HUDEP-2 (cell line): ENCODE results near the gene GRK5.
A peak's percentile ranks its signal among the peaks of the same experiment; 100 is the strongest.

Experiments used
- DNase-seq, 76 experiments: peaks; one replicate each; lab custom pipeline; 2025; ENCODE audit not compliant: unreplicated experiment in 76 of 76; lab: John Stamatoyannopoulos, UW

The GRK5 gene

DNA sequence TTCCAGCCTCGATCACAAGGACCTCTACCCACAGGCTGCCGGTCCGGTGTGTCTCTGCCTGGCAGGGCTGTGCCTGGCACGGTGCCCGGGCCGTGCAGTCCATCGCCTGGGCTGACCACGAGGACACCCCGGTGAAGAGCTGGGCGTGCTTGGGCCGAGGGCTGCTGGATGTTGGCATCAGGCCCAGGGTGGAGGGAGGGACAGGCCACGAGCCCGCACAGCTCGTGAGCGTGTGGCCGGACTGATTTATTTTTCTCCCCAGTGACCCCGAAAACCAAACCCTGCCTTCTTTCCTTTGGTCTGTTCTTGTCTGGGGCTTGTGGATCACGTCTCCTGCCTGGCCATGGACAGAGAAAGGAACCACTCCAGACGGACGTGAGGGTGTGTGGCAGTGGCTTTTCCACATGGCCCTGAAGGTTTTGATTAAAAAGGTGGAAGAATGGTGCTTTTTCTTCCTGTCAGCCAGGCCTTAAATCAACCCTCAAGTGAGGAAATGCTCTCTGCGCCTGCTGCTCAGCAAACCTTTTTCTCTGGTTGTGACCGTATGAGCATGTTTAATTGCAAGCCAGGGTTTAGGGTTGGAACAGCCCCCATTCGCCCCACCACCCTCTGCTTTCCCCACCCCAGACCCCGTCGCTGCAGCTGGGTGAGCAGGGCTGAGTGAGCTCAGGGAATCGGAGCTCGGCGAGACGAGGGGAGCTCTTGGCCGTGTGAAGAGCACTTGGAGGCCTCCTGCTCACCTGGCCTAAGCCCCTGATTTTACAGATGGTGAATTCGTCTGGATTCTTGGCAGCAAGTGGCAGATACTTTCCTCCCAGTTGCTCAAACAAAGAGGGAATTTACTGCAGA is 205.1 kb downstream of the GRK5 start:
- DNase-seq: no peak

DNA sequence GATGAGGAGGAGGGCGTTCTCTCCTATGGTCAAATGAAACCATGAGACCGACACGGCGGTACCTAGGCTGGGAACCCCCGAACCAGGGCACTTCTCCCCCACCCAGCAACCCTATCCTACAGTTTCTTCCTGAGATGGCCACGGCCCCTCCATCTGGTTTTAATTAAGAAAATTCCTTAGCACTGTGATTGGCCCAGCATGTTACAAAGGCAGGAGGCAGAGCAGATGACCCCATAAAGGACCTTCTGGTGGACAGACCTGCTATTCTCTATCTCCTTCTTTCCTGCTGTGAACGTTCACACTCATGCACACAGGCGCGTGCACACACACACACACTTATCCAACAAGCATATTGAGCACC is 205.7 kb downstream of the GRK5 start:
- no peak for DNase-seq

DNA sequence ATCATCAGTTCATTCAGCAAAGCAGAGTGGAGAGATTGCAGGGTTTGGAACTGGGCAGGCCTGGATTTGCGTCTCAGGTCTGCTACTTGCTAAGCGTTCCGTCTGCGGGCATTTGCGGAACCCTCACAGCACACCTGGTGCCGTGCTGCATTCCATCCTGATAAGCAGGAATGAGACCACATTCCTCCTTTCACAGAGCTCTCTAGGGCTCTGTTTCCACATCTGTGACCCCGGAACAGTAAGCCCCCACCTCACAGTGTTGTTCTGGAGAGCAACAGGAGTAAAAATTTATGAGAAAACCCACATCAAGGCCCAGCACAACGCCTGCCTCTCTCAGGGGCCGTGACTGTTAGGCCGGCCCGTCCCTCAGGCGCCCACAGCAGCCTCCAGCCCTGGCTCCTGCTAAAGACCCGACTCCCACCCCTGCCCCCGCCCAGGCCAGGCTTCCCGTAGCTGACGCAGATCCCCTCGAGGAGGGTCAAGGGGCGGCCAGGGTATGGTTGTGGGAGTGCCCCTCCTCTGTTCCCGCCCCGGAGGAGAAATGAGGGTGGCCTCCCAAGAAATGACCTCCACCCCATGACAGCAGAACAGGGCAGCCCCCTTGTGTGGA is 206.2 kb downstream of the GRK5 start:
- DNase-seq: no peak

DNA sequence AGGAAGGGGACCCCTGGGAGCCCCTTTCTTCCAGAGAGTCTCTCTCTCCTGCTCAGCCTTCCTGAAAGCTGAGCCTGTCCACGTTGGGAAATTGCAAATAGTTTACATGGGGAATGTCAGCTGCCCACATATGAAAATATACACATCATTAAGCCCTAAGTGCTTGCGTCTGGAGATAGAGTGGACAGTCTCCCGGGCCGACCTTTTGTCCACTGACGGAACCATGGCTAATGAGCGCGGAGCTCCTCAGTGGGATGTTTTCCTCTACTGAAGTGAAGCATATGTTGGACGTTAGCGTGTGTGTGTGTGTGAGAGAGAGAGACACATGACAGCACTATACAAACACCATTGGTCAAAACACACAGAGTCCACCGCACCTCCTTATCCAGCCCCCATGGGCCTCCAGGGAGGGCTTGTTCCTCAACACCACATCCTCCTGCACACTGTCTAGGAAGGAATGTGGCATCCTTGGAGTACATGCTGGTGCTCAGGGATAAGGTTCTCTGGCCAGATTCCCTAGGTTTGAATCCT is 206.8 kb downstream of the GRK5 start:
- no peak for DNase-seq

DNA sequence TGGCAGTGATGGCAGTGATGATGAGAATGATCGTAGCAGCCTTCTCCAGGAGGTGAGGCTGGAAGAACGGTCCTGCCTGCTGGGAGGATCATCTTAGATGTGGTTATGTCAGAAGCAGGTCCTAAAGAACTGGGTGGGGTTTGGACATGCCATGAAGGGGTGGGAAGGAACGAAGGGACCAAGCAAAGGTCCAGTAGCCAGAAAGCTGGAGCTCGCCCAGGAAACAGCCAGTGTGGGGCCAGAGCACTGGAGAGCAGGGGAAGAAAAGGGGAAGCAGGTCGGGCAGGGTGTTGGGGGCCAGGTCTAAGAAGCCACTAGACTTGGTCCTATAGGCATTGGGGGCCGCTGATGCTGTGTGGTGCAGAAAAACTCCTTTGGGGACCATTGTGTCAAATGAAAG is 207.8 kb downstream of the GRK5 start:
- DNase-seq: no peak

DNA sequence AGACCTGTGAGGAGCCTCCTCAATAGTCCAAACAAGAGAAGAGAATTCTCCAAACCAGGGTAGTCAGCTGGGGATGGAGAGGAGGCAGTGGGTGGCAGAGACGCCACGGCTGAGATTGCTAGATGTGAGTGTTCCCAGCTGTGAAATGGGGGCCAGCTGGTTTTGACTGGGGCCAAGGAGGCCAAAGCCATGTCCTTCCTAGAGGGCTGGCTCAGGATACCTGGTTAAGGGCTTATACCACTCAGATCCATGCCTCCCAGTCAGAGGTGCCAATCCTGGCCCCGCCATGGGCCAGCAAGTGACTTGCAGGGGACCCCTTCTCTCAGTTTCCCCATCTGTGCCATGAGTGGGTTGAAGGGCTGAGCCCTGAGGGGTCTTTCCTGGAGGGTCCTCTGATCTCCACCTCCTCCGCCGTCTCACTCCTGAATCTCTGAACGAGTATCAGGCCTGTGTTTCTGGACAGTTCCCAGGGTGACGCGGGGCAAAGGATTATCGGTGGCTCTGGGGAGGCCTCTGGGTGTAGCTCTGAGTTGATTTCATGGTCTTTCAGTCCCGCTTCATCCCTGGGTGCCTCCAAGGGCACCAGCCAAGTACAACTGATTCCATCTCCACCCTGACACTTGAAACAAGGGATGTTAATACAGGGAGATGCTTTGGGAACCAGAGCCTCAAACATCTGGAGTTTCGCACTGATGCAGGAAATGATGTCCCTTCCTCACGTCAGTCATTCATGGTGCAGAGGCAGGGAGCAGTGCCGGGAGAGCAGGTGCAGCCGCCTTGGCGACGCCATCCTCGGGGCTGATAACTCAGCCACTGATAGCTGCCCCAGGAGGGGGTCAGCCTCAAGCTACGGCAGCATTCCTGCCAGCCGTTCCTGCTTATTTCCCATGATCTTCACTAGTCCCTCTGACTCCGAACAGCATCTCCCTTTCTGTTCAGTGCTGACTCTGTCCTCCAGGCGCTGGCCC is 208.4 kb downstream of the GRK5 start:
- no peak for DNase-seq

DNA sequence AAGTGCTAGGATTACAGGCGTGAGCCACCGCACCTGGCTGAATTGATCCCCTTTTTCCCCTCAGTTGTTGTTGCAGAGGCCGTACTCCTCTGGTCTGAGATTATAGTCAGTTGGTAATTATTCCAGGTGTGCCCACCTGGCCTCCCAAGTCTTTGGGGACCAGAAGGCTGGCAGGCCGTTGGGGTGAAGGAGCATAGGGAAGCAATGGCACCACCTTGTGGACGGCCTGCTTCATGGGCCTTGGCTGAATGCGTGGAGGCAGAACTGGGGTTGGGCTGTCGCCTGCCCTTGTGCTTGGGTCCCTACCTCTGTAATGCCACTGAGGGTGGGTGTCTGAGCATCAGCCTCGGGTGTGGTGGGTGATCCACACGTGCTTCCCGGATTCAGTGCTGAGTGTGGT is 209.5 kb downstream of the GRK5 start:
- DNase-seq: peak in 45 of 76 experiments; percentile 1 to 53 (median 23)

DNA sequence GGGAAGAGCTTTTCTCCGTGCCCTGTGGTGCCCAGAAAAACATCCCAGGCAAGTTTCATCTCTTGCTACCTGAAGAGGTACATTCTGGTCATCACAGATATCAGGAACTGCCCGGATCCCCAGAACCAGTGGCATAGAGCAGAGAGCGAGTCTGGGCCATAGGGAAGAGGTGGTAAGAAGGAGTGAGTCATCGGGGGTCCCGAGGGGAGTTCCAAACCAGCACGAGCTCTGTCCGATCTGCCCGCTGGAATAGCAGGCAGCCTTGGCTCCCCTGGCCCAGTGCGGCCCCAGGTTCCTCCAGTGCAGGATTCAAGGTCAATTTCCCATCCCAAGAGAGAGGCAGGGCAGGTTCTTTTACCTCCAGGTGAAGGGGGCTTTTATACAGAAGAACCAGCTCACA is 210.5 kb downstream of the GRK5 start:
- no peak for DNase-seq

DNA sequence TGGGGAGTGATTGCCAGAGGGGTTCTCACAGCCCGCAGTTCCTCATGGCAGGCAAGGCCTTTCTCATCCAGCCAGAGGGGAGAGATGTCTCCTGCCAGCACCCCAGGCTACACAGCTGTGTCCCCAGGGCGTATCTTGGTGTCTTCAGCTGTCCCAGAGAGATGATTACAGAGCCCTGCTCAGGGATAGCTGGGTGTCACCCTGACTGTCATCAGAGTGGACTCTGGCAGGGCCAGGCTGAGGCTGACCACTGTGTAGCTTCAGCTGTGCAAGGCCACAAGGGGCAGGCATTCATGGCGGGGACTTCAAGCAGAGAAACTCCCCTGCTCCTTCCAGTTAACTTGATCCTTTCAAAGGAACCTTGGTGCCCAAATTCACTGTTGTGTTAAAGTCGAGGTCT is 211.0 kb downstream of the GRK5 start:
- DNase-seq: peak in 1 of 76 experiments; percentile 8

DNA sequence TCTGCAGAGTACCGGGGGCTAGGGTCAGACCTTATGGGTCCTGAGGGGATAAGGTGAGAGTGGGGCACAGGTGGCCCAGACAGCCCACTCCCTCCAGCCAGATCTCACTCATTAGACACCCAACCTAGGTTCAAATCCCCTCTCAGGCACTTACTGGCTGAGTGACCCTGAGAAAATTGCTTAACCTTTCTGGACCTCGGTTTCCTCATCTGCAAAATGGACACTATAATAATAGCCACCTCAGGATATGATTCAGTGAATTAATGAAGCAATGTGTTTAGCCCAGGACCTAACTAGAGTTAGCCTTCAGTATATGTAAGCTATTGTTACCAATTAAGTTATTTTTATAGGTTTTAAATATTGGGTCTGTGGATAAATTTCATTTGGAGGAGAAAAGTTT is 212.6 kb downstream of the GRK5 start:
- no peak for DNase-seq

DNA sequence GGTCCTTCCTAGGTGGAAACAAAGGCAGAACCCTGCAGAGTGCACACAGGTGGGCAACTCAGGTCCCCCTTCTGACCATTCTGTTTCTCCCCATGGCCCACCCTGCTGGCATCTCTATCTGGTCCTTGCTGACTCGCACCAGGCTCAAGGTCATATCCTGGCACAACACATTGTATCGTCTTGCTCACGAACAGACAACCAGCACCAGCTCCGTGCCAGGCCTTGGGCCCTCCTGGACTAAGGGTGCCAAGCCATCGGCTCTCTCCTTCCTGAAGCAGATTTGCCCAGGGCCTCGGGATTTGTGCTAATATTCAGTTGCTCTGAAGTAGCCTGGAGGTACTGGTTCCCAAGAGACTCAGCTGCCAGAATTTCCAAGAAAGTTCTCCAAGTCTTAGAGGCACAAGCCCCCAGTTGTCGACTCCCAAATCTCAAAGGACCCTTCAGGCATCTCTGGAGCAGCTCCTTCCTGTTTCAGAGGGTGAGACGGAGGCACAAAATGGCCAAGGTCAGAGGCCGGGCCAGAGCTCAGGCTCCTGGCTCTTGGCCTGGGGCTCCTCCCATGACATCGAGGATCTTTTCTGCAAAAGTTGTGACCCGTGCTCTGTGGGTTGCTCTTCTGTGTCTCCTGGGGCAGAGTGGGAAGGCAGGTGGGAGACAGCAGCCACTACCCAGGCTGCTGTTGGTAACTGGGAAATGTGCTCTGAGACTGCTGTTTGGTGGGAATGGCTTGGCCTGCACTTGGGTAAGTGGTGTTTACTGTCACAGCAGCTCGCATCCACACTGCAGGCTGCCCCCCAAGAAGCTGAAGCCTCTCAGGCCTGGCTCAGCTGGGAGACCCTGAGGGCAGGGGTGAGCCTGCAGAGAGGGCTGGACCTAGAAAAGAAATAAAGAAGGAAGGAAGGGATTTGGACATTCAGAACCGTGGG is 213.8 kb downstream of the GRK5 start:
- no peak for DNase-seq

DNA sequence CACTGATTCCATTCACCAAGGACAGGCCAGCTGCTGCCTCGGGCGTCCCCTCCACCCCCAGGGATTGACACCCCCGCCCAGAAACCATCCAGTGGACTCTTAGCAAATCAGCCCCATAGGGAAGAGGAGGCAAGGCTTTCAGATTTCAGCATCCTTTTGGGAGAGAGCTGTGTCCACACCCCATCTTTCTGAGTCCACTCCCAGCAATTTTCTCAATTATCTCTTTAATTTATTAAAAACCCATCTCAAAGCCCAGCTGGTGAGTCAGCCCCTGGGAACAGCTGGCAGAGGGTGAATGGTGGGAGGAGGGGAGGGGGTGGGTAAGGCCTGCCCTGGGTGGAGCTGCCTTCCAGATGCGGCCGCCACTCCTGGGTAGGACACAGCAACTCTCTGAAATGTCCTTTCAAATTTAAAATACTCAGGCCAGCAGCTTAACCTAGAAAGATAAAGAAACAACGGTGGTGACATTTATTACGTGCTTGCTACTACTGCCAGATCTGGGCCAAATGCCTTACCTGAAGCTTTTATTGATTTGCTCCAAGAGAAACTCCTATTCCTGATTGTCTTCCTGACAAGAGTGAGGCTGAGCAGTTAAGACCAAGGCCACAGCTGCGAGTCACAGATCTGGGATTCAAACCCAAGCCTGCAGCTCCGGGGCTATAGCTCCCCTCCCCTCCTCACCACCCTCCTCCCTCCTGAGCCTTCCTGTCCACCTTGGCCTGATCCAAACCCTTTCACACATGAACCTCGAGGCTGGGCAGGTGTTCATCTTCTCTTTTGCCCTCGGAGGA is 214.7 kb downstream of the GRK5 start:
- DNase-seq: no peak

DNA sequence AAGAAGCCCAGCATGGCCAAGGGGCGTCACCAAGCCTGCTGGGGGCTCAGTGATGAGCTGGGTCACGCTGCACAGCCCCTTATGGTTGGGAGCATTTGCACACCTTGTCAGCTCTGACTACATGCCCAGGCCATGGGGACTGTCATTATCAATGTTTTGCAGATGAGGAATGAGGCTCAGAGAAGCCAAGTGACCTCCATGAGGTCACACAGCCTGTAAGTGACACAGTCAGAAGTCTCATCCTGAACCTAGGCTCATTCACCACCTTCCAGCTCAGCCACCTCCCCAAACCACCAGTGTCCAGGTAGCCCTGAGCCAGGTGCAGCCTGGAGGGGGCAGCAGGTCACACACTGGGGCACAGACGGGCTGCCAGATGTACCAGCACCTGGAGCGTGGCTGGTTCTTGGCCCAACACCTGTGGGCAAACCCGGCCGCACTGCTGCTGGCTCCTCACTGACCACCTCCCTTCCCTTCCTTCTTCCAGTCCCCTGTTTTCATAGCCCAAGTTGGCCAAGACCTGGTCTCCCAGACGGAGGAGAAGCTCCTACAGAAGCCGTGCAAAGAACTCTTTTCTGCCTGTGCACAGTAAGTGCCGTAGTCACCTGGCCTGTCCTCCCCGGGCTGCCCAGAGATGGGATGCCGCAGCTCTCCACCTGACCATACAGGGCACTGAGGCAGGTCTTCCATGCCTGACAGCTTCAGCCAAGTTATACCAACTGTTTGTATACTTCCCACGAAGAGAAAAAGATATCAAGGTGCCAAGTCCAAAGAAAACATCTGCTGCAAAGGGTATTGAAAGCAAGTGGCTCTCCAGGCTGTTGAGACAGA is 215.5 kb downstream of the GRK5 start:
- no peak for DNase-seq

DNA sequence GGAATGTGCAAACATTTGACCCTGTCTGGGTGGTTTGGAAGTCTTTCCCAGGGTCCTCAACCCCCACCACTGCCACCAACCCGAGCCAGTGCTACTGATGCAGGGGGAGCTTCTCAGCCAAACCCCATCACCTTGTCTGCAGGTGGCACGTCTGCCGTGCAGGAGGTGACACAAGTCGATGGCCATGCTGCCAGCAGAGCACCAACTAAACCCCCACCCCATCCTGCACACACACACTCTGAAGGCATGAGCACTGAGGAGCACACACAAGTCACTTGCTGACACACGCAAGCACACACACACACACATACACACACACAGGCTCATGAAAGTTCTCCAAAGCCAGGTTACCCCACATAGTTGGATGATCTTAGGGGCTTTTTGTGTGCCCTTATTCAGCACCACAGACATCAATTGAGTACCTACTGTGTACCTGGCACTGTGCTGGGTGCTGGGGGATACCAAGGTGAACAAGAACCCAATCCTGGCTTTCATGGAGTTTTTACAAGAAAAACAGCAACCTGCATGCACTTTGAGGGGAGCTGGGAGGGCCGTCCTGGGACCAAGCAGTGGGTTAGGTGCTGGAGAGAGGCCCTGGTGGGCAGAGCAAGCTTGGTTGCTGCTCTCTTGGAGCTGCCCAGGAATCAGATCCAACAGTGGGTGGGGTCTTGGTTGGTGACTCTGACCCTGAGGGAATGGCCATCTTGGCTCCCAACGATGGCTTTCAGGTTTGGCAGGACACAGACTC is 216.3 kb downstream of the GRK5 start:
- DNase-seq: no peak

DNA sequence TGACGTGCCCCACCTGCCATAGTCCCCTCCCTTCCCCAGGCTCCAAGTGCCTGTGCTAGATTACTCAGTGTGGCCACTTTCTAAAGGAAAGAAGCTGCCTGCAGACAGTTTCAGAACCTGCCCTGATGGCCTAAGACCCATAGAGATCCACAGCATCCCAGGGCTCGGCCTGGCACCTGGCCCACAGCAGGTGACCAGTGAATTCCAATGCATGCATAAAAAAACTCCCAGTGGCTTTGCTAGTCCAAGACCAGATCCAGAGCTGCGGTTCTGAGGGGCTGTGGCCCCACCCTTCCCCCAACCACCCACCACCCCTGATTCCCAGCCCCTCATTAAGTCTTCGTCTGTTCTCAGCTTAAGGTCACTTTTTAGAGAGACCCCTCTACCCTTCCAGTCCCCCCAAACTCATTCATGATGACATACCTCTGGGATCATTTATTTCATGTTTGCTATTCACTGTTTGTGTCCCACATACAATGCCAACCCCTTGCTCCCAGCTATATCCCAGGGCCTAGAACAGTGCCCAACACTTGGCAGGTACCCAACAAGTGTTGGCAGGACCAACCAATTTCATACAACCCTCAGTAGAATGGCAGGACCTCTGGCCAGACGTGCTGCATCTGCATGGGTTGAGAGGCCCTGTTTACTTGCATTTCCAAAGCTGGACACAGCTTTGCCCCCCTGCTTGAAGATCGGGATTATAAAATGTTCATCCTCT is 217.0 kb downstream of the GRK5 start:
- no peak for DNase-seq

DNA sequence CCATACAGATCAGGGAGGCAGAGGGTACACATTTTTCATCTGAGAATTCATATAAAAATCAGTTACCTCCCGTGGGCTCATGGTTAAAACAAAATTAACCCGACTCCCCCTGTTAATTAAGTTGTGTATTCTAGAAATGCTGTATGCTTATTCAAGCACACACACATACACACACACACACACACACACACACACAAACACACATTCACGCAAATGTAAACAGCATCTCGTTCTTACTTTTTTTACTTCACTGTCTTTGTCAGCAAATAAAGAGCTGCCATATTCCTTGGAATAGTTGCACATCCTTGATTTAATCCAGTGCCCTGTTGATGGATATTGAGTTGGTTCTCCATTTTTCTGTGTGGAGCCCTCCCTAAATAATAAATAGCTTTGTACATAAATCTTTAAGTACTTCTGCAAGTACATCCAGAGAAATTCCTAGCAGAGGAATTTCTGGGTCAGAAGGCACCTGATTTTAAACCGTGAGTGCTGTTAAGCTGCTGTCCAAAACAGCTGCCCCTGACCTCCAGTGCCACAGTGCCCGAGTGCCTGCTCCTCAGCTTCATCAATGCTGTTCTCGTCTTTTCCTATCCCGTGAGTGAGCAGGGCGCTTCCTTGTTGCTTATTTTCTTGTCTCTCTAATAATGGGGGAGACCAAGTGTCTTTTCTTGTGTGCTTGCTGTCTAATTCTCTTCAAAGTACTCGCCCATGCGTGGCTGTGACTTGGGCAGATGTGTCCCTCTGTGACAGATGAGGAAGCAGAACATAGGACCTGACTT is 217.9 kb downstream of the GRK5 start:
- DNase-seq: no peak

DNA sequence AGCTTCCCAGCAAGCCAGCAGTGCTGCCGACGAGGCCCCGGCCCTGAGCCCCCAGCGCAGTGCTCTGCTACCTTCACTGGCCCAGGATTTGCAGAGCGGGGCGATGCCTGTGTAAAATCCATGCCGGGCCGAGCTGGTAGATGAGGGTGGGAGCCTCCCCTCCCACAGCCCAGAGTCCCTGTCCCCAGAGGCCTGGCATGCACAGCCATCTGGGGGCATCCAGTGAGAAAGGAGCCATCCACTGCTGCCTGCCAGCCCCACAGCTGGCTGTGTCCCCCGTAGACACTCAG is 218.5 kb downstream of the GRK5 start:
- no peak for DNase-seq
